ENCODE results near the gene GRID2. TPM values are rescaled to one million over a fixed set of nuclear protein-coding genes. Genes with fewer than 3 reads are reported as not detected.

The GRID2 gene
- total and polyA plus RNA-seq, 9 of the 15 experiments (the other 6 are each of a cell fraction or from before 2014, with no cell fraction given): 0.04 TPM; not detected in 7

- TF ChIP-seq TRIM25 (IDR thresholded peaks at IDR 0.05; ENCODE audit: borderline replicate concordance) (no peak), NKRF (IDR thresholded peaks at IDR 0.05; ENCODE audit: borderline replicate concordance) (no peak), RBM15 (IDR thresholded peaks at IDR 0.05; ENCODE audit: insufficient read depth, low read length) (no peak), SAFB (IDR thresholded peaks at IDR 0.05; ENCODE audit: borderline replicate concordance, low read depth, low read length) (no peak), ZNF644 (tag; IDR thresholded peaks at IDR 0.05; ENCODE audit: low read depth) (no peak), SREBF2 (CRISPR knock-in tag; IDR thresholded peaks at IDR 0.05) (no peak), PTRF (tag; IDR thresholded peaks at IDR 0.05) (no peak), PHTF2 (CRISPR knock-in tag; IDR thresholded peaks at IDR 0.05) (no peak)
Measured at GRCh38 chr4:93659629-93660028, 1355.9 kb downstream of the GRID2 start (continued).
